ENCODE data around the gene LGALS13.

- no peak for TF ChIP-seq CTCF (IDR thresholded peaks at IDR 0.05; ENCODE audit: low read depth, low read length)
- no peak for TF ChIP-seq POLR2A (IDR thresholded peaks at IDR 0.05; ENCODE audit: extremely low read depth, insufficient read length)
Measured at GRCh38 chr19:39568604-39569003, 33.7 kb upstream of the LGALS13 start.
